ENCODE data around the gene DHCR7.

Gene DHCR7

DNA sequence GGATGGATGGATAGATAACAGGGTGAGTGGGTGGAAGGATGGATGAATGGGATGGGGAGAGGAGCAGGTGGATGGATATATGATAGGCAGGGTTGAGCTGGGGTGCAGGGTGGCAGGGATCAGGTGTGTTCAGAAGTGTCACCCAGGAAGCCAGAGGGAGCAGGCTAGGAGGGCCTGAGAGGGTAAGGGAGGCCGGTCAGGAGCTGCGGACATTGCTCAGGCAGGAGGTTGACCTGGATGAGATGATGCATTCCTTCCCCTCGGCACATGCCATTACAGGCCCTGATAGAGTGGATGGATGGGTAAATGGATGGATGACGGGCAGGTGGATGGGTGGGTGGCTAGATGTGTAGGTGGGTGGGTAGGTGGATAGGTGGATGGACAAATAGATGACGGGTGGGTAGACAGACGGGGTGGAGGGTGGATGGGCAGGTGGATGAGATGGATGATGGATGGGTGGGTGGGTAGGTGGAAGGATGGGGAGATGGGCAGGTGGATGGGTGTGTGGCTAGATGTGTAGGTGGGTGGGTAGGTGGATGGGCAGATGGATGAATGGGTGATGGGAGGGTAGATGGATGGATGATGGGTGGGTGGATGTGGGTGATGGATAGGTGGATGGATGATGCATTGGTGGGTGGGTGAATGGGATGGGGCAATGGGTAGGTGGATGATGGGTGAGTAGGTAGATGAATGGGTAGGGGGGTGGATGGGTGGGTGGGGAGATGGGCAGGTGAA, 8.0 kb downstream of the DHCR7 start:
- TF ChIP-seq, protein P1, sequence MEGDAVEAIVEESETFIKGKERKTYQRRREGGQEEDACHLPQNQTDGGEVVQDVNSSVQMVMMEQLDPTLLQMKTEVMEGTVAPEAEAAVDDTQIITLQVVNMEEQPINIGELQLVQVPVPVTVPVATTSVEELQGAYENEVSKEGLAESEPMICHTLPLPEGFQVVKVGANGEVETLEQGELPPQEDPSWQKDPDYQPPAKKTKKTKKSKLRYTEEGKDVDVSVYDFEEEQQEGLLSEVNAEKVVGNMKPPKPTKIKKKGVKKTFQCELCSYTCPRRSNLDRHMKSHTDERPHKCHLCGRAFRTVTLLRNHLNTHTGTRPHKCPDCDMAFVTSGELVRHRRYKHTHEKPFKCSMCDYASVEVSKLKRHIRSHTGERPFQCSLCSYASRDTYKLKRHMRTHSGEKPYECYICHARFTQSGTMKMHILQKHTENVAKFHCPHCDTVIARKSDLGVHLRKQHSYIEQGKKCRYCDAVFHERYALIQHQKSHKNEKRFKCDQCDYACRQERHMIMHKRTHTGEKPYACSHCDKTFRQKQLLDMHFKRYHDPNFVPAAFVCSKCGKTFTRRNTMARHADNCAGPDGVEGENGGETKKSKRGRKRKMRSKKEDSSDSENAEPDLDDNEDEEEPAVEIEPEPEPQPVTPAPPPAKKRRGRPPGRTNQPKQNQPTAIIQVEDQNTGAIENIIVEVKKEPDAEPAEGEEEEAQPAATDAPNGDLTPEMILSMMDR (IDR thresholded peaks at IDR 0.05; ENCODE audit: borderline replicate concordance, control extremely low read depth, extremely low read depth, insufficient read depth, missing control alignments) = no peak
- in situ Hi-C loops (cut with MboI; ENCODE audit: low sequenced_read_pairs, unreplicated experiment) = no loop called here

DNA sequence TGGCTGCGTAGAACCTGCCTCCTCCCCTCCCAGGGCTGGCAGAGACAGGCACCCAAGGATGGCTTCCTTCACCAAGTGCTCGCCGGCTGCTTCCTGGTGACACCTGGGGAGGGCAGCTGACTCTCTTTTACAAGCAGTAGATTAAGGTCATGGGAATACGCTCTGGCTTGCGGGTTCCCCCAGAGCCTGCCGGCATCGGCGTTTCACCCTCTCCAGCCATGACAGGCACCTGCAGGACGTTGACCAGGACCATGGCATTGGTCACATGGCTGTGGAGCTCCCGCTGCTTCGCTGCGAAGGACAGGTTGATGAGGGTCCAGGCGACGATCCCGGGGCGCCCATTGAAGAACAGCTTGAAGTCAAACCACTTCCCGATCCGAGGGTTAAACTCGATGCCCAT, 9.5 kb downstream of the DHCR7 start:
- no peak for DNase-seq (ENCODE audit: low spot score)
- in situ Hi-C loops (cut with MboI; ENCODE audit: low sequenced_read_pairs, unreplicated experiment) = no loop called here
- TF ChIP-seq, protein P1 (IDR thresholded peaks at IDR 0.05; ENCODE audit: borderline replicate concordance, control extremely low read depth, extremely low read depth, insufficient read depth, missing control alignments) = no peak

More for the DNA sequence above, 8.0 kb downstream of the DHCR7 start:
- no peak for DNase-seq (ENCODE audit: low spot score)

DNA sequence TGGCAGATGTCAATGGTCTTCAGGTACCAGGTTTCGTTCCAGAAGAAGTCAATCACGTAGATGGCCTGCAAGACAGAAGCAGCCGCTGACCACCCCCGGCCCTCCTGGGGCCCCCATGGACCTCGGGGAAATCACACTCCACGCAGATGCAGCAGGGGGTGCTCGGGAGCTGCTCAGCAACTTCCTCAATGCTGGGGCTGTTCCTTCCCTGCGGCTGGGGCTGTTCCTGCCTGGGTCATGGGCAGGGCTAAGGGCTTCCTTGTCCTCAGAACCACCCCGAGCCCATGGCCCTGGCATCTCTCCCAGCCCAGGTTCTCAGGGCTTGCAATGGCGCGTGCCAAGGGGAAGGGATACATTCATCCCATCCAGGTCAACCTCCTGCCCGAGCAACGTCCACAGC, 10.3 kb downstream of the DHCR7 start:
- TF ChIP-seq, protein P1 (IDR thresholded peaks at IDR 0.05; ENCODE audit: borderline replicate concordance, control extremely low read depth, extremely low read depth, insufficient read depth, missing control alignments) = no peak
- in situ Hi-C loops (cut with MboI; ENCODE audit: low sequenced_read_pairs, unreplicated experiment) = no loop called here
- DNase-seq (ENCODE audit: low spot score) = no peak

DNA sequence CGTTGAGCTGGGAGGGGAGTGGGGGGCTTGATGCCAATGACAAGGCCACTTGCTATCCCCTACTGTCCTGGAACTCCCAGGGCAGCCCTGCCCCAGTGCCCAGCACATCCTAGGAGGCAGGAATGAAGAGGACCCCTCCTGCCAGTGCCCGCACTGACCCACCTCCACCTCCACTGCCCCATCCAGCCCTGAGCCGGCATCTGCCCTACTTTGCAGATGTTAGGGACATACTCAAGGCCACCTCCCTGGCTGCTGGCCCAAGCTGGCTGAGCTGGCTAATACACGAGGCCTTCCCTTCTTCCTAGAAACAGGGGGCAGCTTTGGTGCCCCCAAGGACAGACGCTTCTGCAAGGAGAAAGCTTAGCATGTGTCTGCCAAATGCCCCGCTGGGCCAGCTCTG, 10.8 kb downstream of the DHCR7 start:
- no peak for DNase-seq (ENCODE audit: low spot score)
- in situ Hi-C loops (cut with MboI; ENCODE audit: low sequenced_read_pairs, unreplicated experiment) = no loop called here
- TF ChIP-seq, protein P1 (IDR thresholded peaks at IDR 0.05; ENCODE audit: borderline replicate concordance, control extremely low read depth, extremely low read depth, insufficient read depth, missing control alignments) = no peak

DNA sequence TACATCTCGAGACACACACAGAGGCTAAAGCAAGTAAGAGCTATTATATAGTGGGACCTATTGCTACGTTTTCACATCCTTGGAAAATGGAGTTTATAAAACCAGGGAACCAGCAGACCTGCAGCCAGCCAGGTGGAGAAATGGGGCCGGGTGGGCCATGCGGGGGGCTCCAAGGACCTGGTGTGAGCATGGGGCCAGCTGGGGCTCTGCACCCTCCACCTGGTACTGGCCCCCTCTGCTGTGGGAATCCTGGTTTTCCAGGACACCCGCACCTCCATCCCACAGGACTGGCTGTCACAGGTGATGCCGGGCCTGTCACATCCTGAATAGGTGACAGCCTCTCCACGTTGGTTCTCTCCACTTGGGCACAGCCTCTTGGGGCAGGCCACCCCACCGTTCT, 11.3 kb downstream of the DHCR7 start:
- no peak for DNase-seq (ENCODE audit: low spot score)
- TF ChIP-seq, protein P1 (IDR thresholded peaks at IDR 0.05; ENCODE audit: borderline replicate concordance, control extremely low read depth, extremely low read depth, insufficient read depth, missing control alignments) = no peak
- in situ Hi-C loops (cut with MboI; ENCODE audit: low sequenced_read_pairs, unreplicated experiment) = no loop called here

DNA sequence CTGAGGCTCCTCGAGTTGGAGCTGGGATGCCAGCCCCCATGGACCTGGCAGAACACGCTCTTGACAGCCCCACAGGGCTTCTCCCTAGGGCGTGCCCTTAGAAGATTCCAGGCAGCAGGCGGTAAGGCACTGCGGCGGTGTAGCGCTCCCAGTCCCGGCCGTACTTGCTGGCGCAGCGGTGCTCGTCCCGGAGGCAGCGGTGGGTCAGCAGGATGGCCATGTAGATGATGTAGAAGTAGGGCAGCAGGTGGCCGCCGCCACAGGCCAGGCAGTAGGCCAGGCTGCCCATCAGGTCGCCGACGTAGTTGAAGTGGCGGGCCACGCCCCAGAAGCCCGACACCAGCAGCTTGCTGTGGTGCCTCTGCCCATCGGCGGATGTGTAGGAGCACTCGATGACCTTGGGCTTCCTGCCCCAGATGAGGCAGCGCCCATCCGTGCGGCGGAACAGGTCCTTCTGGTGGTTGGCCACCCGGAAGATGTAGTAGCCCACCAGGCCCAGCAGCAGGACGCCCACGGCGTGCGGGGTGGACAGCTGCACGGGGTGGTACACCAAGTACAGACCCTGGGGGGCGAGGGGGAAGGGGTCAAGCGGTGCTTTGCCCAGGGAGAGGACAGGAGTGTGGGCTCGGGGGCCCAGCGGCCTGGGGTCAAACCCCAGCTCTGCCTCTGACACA, 12.8 kb downstream of the DHCR7 start:
- in situ Hi-C loops (cut with MboI; ENCODE audit: low sequenced_read_pairs, unreplicated experiment) = no loop called here
- TF ChIP-seq, protein P1 (IDR thresholded peaks at IDR 0.05; ENCODE audit: borderline replicate concordance, control extremely low read depth, extremely low read depth, insufficient read depth, missing control alignments) = no peak
- DNase-seq (ENCODE audit: low spot score) = no peak
